Transverse colon (tissue), 4 donors: ENCODE results near the gene WNT10A. TPM values are rescaled to one million over a fixed set of nuclear protein-coding genes. Genes with fewer than 3 reads are reported as not detected.

Experiments used
- DNase-seq: peaks from one replicate; pipeline ENCODE4 v3.0.0-alpha.2; 2019
- H3K27ac ChIP-seq, 4 donors: fragments of 200-600 bp; sonication (generic); 2 replicates each; pipeline ENCODE4 v1.5.1; 2016 to 2018; ENCODE audit warnings: inconsistent platforms in 4 of 4
- H3K27me3 ChIP-seq: fragments of 200-600 bp; sonication (generic); 2 replicates; pipeline ENCODE4 v1.5.1; 2017; ENCODE audit warnings: inconsistent platforms
- H3K36me3 ChIP-seq, 4 donors: fragments of 200-600 bp; sonication (generic); 2 replicates each; pipeline ENCODE4 v1.5.1; 2017 to 2019; ENCODE audit warnings: inconsistent platforms in 4 of 4
- H3K4me1 ChIP-seq, 4 donors: fragments of 200-600 bp; sonication (generic); 2 replicates each; pipeline ENCODE4 v1.5.1; 2017 to 2020; ENCODE audit warnings: inconsistent platforms in 4 of 4
- H3K4me3 ChIP-seq, 4 donors: fragments of 200-600 bp; sonication (generic); 1 replicate in 1 of 4; 2 replicates in 3 of 4; pipeline versions ENCODE4 v1.5.1 to v1.6.1; 2017 to 2019; ENCODE audit warnings: inconsistent platforms in 4 of 4
- H3K9me3 ChIP-seq, 2 donors: fragments of 200-600 bp; sonication (generic); 2 replicates each; pipeline ENCODE4 v1.5.1; 2017 to 2019; ENCODE audit warnings: inconsistent platforms in 2 of 2
- CTCF ChIP-seq, 5 experiments: fragments of 200-600 bp in 3 of 5; fragments of 450-650 bp in 2 of 5; sonication (generic) in 3 of 5; IDR thresholded peaks; 1 replicate in 2 of 5; 2 replicates in 3 of 5; pipeline ENCODE4 v1.5.1; 2016 to 2017; ENCODE audit warnings: antibody characterized with exemption in 5 of 5, inconsistent platforms in 3 of 5, mild to moderate bottlenecking in 2 of 5, moderate library complexity in 1 of 5
- EP300 ChIP-seq: sonication (generic); formaldehyde crosslinking; IDR thresholded peaks from one replicate; pipeline ENCODE4 v1.6.1; 2017; ENCODE audit warnings: antibody characterized with exemption, low read depth
- POLR2A ChIP-seq: fragments of 450-650 bp; IDR thresholded peaks from one replicate; pipeline ENCODE4 v1.6.1; 2016; ENCODE audit warnings: antibody characterized with exemption, mild to moderate bottlenecking, moderate library complexity
- POLR2AphosphoS5 ChIP-seq, 3 donors: sonication (generic); formaldehyde crosslinking; IDR thresholded peaks; one replicate each; pipeline ENCODE4 v1.6.1; 2016; ENCODE audit warnings: antibody characterized with exemption in 3 of 3
- WGBS, 2 donors: methylation state at CpG; one replicate each; pipeline ENCODE4 v1.1.5; 2018; ENCODE audit warnings: low coverage in 1 of 2; 5-methylcytosine and 5-hydroxymethylcytosine counted together
- in situ Hi-C, 4 donors: fragments of 200-750 bp; cut with MboI; loops; one replicate each; pipeline versions ENCODE4 v1.15.0 to v1.15.1; 2017; ENCODE audit warnings: low sequenced_read_pairs in 3 of 4, low pct_ligation_motif_present in 1 of 4, low pct_unique_long_range_greater_than_20kb in 1 of 4
- intact Hi-C: fragments of 100-400 bp; cut with DNase I; formaldehyde crosslinking; loops from one replicate; pipeline ENCODE4 v1.15.1; 2023; ENCODE audit warnings: low total_unique reads
- total RNA-seq, 4 donors: library from RNA; depleted of rRNA; stranded (reverse); fragments of >200 nt; gene quantifications; one replicate each; pipeline ENCODE4 v1.1.0, GENCODE V29; 2016

WNT10A gene
- total RNA-seq, 4 donors from 2014 or later = 0.27 to 1.6 TPM; not detected in 2

GRCh38 chr2:218860950-218861381, 19.7 kb upstream of the WNT10A start:
- peak overlapping the region in 1 of 4 donors; percentile 6 for H3K27ac ChIP-seq
- no peak for TF ChIP-seq POLR2A
- TF ChIP-seq EP300 = no peak
- TF ChIP-seq CTCF (IDR thresholded peaks at IDR 0.05) = no peak
- TF ChIP-seq POLR2AphosphoS5 (IDR thresholded peaks at IDR 0.05) = no peak
- no peaks in the 10 kb centered on the region for H3K9me3 ChIP-seq
- H3K27me3 ChIP-seq = peaks cover 98% of the 10 kb centered on the region
- DNase-seq = peak; percentile 34
- H3K4me1 ChIP-seq = peaks cover 6 to 20% (median 12%) of the 10 kb centered on the region in 4 donors
- in situ Hi-C loops (no loop called here), intact Hi-C loops (no loop called here)
- 2% methylated on average over 21 of the region's 21 CpGs; no CpG with 5 or more reads in 1 of the 2 donors for WGBS, 2 donors
- H3K36me3 ChIP-seq = no peaks in the 10 kb centered on the region
- peak overlapping the region in 1 of 4 donors; percentile 8 for H3K4me3 ChIP-seq

GRCh38 chr2:218861645-218862318, 18.9 kb upstream of the WNT10A start:
- no peak overlapping the region for H3K4me3 ChIP-seq
- no peaks in the 10 kb centered on the region for H3K9me3 ChIP-seq
- no peak overlapping the region for H3K27ac ChIP-seq
- peaks cover 99% of the 10 kb centered on the region for H3K27me3 ChIP-seq
- 62 to 65% methylated on average over 6 to 7 of the region's 7 CpGs for WGBS, 2 donors
- TF ChIP-seq EP300 (no peak), POLR2AphosphoS5 (IDR thresholded peaks at IDR 0.05) (no peak)
- H3K4me1 ChIP-seq = peaks cover 6 to 20% (median 12%) of the 10 kb centered on the region in 4 donors
- no peaks in the 10 kb centered on the region for H3K36me3 ChIP-seq
- in situ Hi-C loops = no loop called here
- DNase-seq = no peak
- intact Hi-C loops = no loop called here

- no peak overlapping the region for H3K27ac ChIP-seq
- no peak for DNase-seq
- H3K4me1 ChIP-seq = peaks cover 6 to 20% (median 12%) of the 10 kb centered on the region in 4 donors
- no peak overlapping the region for H3K4me3 ChIP-seq
- H3K9me3 ChIP-seq = no peaks in the 10 kb centered on the region
- TF ChIP-seq EP300 (no peak), POLR2AphosphoS5 (IDR thresholded peaks at IDR 0.05) (no peak), CTCF (IDR thresholded peaks at IDR 0.05) (no peak), POLR2A (no peak)
- in situ Hi-C loops (no loop called here), intact Hi-C loops (no loop called here)
- WGBS, 2 donors = 78% methylated on average over 3 of the region's 3 CpGs; no CpG with 5 or more reads in 1 of the 2 donors
- peaks cover 99% of the 10 kb centered on the region for H3K27me3 ChIP-seq
- H3K36me3 ChIP-seq = no peaks in the 10 kb centered on the region
These were observed 17.6 kb upstream of the WNT10A start for GRCh38 chr2:218863021-218863520.

GRCh38 chr2:218865396-218865795, 15.3 kb upstream of the WNT10A start:
- H3K27me3 ChIP-seq = peaks cover 98% of the 10 kb centered on the region
- 72% methylated on average over 4 of the region's 4 CpGs; no CpG with 5 or more reads in 1 of the 2 donors for WGBS, 2 donors
- peaks cover 5 to 7% (median 6%) of the 10 kb centered on the region in 4 donors for H3K4me1 ChIP-seq
- intact Hi-C loops (no loop called here), in situ Hi-C loops (no loop called here)
- no peak for DNase-seq
- no peaks in the 10 kb centered on the region for H3K9me3 ChIP-seq
- no peak for TF ChIP-seq POLR2AphosphoS5 (IDR thresholded peaks at IDR 0.05)
- no peak for TF ChIP-seq CTCF (IDR thresholded peaks at IDR 0.05)
- TF ChIP-seq POLR2A = no peak
- TF ChIP-seq EP300 = no peak
- no peak overlapping the region for H3K27ac ChIP-seq
- no peak overlapping the region for H3K4me3 ChIP-seq
- no peaks in the 10 kb centered on the region for H3K36me3 ChIP-seq
